Skin of body (tissue), 2 donors: ENCODE data around the gene NAV2. TPM values are rescaled to one million over a fixed set of nuclear protein-coding genes. Genes with fewer than 3 reads are reported as not detected.

ENCODE experiments used
- DNase-seq: peaks from one replicate; lab custom pipeline; 2025; lab: John Stamatoyannopoulos, UW
- total RNA-seq: library from RNA; depleted of rRNA; stranded (reverse); fragments of >200 nt; gene quantifications from one replicate; pipeline ENCODE4 v1.2.3, GENCODE V29; 2014

The NAV2 gene
- total RNA-seq, 1 donor from 2014 or later: 13.6 TPM

- no peak for DNase-seq
Measured at GRCh38 chr11:19743622-19744021, 31.0 kb downstream of the NAV2 start.

- DNase-seq: no peak
Measured at GRCh38 chr11:19744130-19744529, 31.5 kb downstream of the NAV2 start.

- no peak for DNase-seq
Measured at GRCh38 chr11:19746086-19746485, 33.4 kb downstream of the NAV2 start.

GRCh38 chr11:19747634-19748033 is 35.0 kb downstream of the NAV2 start:
- no peak for DNase-seq

- DNase-seq: no peak
Measured at GRCh38 chr11:19751055-19751454, 38.4 kb downstream of the NAV2 start.

GRCh38 chr11:19753451-19754106 is 40.9 kb downstream of the NAV2 start:
- no peak for DNase-seq

GRCh38 chr11:19756675-19757475 is 44.2 kb downstream of the NAV2 start:
- DNase-seq: no peak

- DNase-seq: no peak
Measured at GRCh38 chr11:19759389-19759788, 46.8 kb downstream of the NAV2 start.

- no peak for DNase-seq
Measured at GRCh38 chr11:19762266-19762665, 49.6 kb downstream of the NAV2 start.

- no peak for DNase-seq
Measured at GRCh38 chr11:19763330-19763729, 50.7 kb downstream of the NAV2 start.

GRCh38 chr11:19766206-19766605 is 53.6 kb downstream of the NAV2 start:
- no peak for DNase-seq

- DNase-seq: no peak
Measured at GRCh38 chr11:19766810-19767209, 54.2 kb downstream of the NAV2 start.

- DNase-seq: no peak
Measured at GRCh38 chr11:19767627-19768151, 55.1 kb downstream of the NAV2 start.

GRCh38 chr11:19768197-19768596 is 55.6 kb downstream of the NAV2 start:
- DNase-seq: no peak

- no peak for DNase-seq
Measured at GRCh38 chr11:19768815-19769214, 56.2 kb downstream of the NAV2 start.

GRCh38 chr11:19769820-19770219 is 57.2 kb downstream of the NAV2 start:
- DNase-seq: no peak

- DNase-seq: no peak
Measured at GRCh38 chr11:19770277-19770676, 57.6 kb downstream of the NAV2 start.

- no peak for DNase-seq
Measured at GRCh38 chr11:19771463-19771862, 58.8 kb downstream of the NAV2 start.

GRCh38 chr11:19772480-19772879 is 59.8 kb downstream of the NAV2 start:
- no peak for DNase-seq

- DNase-seq: no peak
Measured at GRCh38 chr11:19774329-19774728, 61.7 kb downstream of the NAV2 start.

- no peak for DNase-seq
Measured at GRCh38 chr11:19774817-19775580, 62.4 kb downstream of the NAV2 start.

- no peak for DNase-seq
Measured at GRCh38 chr11:19775622-19776021, 63.0 kb downstream of the NAV2 start.
